ENCODE results near the gene AP1G1.
"Not testable (repeated sequence)": the region's sequence is repeated elsewhere in the genome, so short reads cannot be mapped to it uniquely, and the experiment has no call there.

AP1G1 gene

GRCh38 chr16:71807905-71808592, 585 bp downstream of the AP1G1 start:
- DNase-seq (ENCODE audit: low read depth), result no peak

GRCh38 chr16:71803305-71803690, 5.3 kb downstream of the AP1G1 start:
- no peak for DNase-seq (ENCODE audit: low read depth)

- DNase-seq (ENCODE audit: low read depth), result no peak
Measured at GRCh38 chr16:71796501-71797097, 12.0 kb downstream of the AP1G1 start.

- DNase-seq (ENCODE audit: low read depth), result no peak
Measured at GRCh38 chr16:71794943-71795342, 13.7 kb downstream of the AP1G1 start.

GRCh38 chr16:71794018-71794417, 14.6 kb downstream of the AP1G1 start:
- no peak for DNase-seq (ENCODE audit: low read depth)

DNA sequence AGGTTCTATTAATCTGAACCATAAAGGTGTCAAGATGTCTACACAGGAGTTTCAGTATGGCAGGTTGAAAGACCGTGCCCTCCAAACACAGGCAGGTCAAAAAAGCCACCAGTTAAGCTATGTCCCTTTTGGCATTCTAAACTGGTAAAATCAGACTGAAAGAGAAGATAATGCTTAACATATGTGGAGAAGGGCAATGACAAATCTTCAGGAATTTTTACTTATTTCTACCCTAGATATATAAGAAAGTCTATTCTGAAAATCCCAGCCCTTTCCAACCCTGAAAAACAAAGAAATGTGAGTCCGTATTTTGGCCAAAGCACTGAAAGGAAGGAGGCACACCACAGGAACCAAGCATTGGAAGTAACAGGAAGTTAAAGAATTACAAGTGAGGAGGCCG, 16.5 kb downstream of the AP1G1 start:
- no peak for DNase-seq (ENCODE audit: low read depth)

DNA sequence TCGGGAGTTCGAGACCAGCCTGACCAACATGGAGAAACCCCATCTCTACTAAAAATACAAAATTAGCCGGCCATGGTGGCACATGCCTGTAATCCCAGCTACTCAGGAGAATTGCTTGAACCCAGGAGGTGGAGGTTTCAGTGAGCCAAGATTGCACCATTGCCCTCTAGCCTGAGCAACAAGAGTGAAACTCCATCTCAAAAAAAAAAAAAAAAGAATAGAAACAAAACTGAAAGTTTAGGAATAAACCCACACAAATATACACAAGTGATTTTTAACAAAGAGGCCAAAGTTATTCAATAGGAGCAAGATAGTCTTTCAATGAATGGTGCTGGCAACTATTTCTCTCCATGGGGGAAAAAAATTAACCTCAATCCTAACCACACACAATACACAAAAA, 18.3 kb downstream of the AP1G1 start:
- DNase-seq (ENCODE audit: low read depth), result not testable (repeated sequence)

- DNase-seq (ENCODE audit: low read depth), result no peak
Measured at GRCh38 chr16:71789136-71789535, 19.5 kb downstream of the AP1G1 start.

GRCh38 chr16:71788578-71788977, 20.1 kb downstream of the AP1G1 start:
- DNase-seq (ENCODE audit: low read depth), result no peak

DNA sequence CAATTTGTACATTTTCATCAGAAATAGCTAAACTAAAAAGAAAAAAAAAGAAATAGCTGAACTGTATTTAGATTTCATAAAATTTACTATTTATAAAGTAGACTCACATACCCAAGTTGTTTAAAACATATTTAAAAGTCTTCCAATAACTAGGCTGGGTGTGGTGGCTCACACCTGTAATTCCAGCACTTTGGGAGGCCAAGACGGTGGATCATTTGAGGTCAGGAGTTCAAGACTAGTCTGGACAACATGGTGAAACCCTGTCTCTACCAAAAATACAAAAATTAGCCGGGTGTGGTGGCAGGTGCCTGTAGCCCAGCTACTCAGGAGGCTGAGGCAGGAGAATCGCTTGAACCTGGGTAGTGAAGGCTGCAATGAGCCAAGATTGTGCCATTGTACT, 23.5 kb downstream of the AP1G1 start:
- not testable (repeated sequence) for DNase-seq (ENCODE audit: low read depth)

DNA sequence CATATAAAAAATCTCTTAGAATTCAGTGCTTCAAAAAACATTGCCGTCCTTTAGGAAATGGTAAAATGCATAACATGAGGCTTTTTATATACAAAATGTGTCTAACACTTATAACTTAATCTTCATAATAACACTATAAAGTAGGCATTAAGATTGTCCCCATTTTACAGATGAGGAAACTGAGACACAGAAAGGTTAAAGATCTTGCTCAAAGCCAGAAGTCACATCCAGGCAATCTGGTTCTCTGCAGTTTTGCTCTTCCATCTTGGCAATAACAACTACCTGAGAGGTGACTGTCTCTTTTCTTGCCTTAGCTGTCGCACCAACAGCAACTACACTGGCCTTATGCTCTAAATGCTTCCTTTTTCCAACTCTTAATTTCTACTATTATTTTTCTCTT, 24.5 kb downstream of the AP1G1 start:
- no peak for DNase-seq (ENCODE audit: low read depth)

GRCh38 chr16:71781741-71782140, 26.9 kb downstream of the AP1G1 start:
- no peak for DNase-seq (ENCODE audit: low read depth)

DNA sequence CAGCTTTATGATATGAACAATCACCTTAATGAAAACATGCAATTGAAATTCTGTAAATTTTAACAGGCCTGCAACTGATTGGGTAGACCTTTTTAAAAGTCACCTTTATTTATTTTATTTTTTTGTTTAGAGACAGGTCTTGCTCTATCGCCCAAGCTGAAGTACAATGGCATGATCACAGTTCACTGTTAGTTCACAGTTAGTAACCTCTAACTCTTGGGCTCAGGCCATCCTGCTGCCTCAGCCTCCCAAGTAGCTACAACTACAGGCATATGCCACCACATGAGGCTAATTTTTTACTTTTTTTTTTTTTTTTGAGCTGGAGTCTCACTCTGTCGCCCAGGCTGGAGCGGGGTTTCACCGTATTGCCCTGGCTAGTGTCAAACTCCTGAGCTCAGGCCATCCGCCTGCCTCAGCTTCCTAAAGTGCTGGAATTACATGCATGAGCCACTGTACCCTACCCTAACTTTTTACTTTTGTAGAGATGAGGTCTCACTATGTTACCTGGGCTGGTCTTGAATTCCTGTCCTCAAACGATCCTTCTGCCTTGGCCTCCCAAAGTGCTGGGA, 28.0 kb downstream of the AP1G1 start:
- DNase-seq (ENCODE audit: low read depth), result no peak

- no peak for DNase-seq (ENCODE audit: low read depth)
Measured at GRCh38 chr16:71778780-71779179, 29.9 kb downstream of the AP1G1 start.

DNA sequence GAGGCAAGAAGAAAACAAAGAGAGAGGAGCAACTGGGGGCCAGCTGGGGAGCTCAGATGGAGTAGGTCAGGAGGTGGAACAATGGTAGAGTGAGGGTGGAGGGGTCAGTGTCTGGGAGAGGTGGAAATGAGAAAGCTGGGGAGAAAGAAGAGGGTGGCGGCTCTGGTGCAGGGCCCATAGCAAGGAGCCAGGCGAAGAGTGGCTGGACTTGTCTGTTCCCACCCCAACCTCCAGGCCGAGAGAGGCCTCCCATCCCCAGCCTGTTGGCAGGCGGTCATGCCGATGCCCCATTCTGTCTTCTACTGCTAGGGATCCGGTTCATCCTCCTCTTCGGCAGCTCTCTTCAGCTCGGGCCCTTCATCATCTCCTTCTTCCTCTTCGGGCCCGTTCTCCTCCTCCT, 31.3 kb downstream of the AP1G1 start:
- DNase-seq (ENCODE audit: low read depth), result no peak

DNA sequence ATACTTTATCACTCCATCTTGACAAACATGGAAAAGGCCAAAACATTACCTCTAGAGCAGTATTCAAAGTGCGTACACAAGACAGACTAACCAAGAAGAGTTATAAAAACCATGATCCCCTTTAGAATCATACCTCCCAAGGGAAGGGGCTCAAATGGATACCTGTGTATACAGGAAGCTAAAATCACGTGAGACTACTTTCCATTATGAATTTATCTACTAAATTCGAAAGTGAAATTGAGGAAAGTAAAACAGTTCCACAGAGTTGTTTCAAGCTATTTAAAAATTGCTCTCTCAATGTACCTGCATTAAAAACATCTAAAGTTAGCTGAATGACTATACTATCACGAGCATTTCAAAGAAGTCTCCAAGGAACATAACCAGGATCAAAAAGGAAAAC, 32.7 kb downstream of the AP1G1 start:
- no peak for DNase-seq (ENCODE audit: low read depth)

DNA sequence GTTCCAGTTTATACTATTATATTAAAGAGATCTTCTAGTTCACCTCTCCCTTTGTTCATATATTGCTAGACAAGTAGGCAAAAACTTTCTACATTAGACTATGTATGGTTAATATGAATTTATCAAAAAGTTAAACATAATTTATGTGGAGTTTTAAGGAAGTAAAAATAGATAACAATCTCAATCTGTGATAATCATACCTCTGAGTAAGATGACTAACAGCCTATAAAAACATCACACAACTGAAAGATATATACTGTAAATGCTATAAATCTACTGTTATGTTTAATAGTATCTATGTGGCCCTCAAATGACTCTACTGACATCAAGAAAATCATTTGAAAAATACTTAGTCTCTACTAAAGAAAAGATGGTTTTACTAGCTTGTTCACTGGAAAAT, 37.1 kb downstream of the AP1G1 start:
- no peak for DNase-seq (ENCODE audit: low read depth)

- no peak for DNase-seq (ENCODE audit: low read depth)
Measured at GRCh38 chr16:71769222-71769621, 39.4 kb downstream of the AP1G1 start.

- DNase-seq (ENCODE audit: low read depth), result no peak
Measured at GRCh38 chr16:71767060-71767900, 41.4 kb downstream of the AP1G1 start.

- DNase-seq (ENCODE audit: low read depth), result no peak
Measured at GRCh38 chr16:71762186-71762585, 46.4 kb downstream of the AP1G1 start.

GRCh38 chr16:71761097-71761496, 47.5 kb downstream of the AP1G1 start:
- DNase-seq (ENCODE audit: low read depth), result no peak

GRCh38 chr16:71758293-71758760, 50.3 kb downstream of the AP1G1 start:
- DNase-seq (ENCODE audit: low read depth), result no peak

GRCh38 chr16:71754652-71755051, 54.0 kb downstream of the AP1G1 start:
- no peak for DNase-seq (ENCODE audit: low read depth)

Measured in stimulated activated CD8-positive, alpha-beta memory T cell treated with anti-CD3 and anti-CD28 coated beads, Interleukin-15, amount 100 ng/mL, for 1 hour (primary cell).